Astrocyte (in vitro differentiated cells and primary cell): Measurements from ENCODE around the gene NTN1. TPM values are rescaled to one million over a fixed set of nuclear protein-coding genes. Genes with fewer than 3 reads are reported as not detected.

Experiments
- DNase-seq: peaks from one replicate; pipeline ENCODE4 v3.0.0-alpha.2; 2010; ENCODE audit warnings: low read depth
- FAIRE-seq: peaks from 2 replicates; lab custom pipeline; 2011; peaks lifted over from hg19 to GRCh38; lab: Jason Lieb, UNC
- H2AFZ ChIP-seq: 2 replicates; pipeline ENCODE4 v1.6.0; 2012; ENCODE audit warnings: low read depth, low read length, inconsistent platforms
- H3K27ac ChIP-seq: 2 replicates; pipeline ENCODE4 v1.5.1; 2011; ENCODE audit warnings: low read depth, low read length, inconsistent platforms
- H3K27me3 ChIP-seq: 2 replicates; pipeline ENCODE4 v1.6.0; 2011; ENCODE audit warnings: low read length, inconsistent platforms; ENCODE audit not compliant: insufficient read depth
- H3K36me3 ChIP-seq: 2 replicates; pipeline ENCODE4 v1.5.1; 2011; ENCODE audit warnings: low read length, inconsistent platforms; ENCODE audit not compliant: insufficient read depth
- H3K4me1 ChIP-seq: 2 replicates; pipeline ENCODE4 v1.5.1; 2011; ENCODE audit warnings: low read length, inconsistent platforms; ENCODE audit not compliant: insufficient read depth
- H3K4me2 ChIP-seq: 2 replicates; pipeline ENCODE4 v1.6.0; 2012; ENCODE audit warnings: low read length, inconsistent platforms
- H3K4me3 ChIP-seq: 2 replicates; pipeline ENCODE4 v1.5.1; 2011; ENCODE audit warnings: low read depth, mild to moderate bottlenecking, low read length, inconsistent platforms; ENCODE audit not compliant: insufficient read depth
- H3K79me2 ChIP-seq: 2 replicates; pipeline ENCODE4 v1.6.0; 2012; ENCODE audit warnings: mild to moderate bottlenecking, low read length, inconsistent platforms; ENCODE audit not compliant: insufficient read depth
- H3K9ac ChIP-seq: 2 replicates; pipeline ENCODE4 v1.6.0; 2012; ENCODE audit warnings: mild to moderate bottlenecking, low read length, inconsistent platforms
- H3K9me3 ChIP-seq: 2 replicates; pipeline ENCODE4 v1.5.1; 2012; ENCODE audit warnings: low read depth, mild to moderate bottlenecking, low read length, inconsistent platforms; ENCODE audit not compliant: insufficient read depth
- H4K20me1 ChIP-seq: 2 replicates; pipeline ENCODE4 v1.6.0; 2012; ENCODE audit warnings: low read length, inconsistent platforms; ENCODE audit not compliant: insufficient read depth
- H3K27ac Mint-ChIP-seq: one replicate; pipeline ENCODE4 v1.8.0; 2021; ENCODE audit warnings: mild to moderate bottlenecking, mixed read lengths; ENCODE audit not compliant: unreplicated experiment
- H3K27me3 Mint-ChIP-seq: one replicate; pipeline ENCODE4 v1.8.0; 2021; ENCODE audit warnings: low read depth, mixed read lengths; ENCODE audit not compliant: unreplicated experiment
- H3K36me3 Mint-ChIP-seq: one replicate; pipeline ENCODE4 v1.8.0; 2021; ENCODE audit warnings: low read depth, mixed read lengths; ENCODE audit not compliant: unreplicated experiment
- H3K4me1 Mint-ChIP-seq: one replicate; pipeline ENCODE4 v1.8.0; 2021; ENCODE audit warnings: low read depth, mixed read lengths; ENCODE audit not compliant: unreplicated experiment
- H3K4me3 Mint-ChIP-seq: one replicate; pipeline ENCODE4 v1.8.0; 2021; ENCODE audit warnings: mild to moderate bottlenecking, moderate library complexity, mixed read lengths; ENCODE audit not compliant: unreplicated experiment
- H3K9me3 Mint-ChIP-seq: one replicate; pipeline ENCODE4 v1.8.0; 2021; ENCODE audit warnings: mild to moderate bottlenecking, mixed read lengths; ENCODE audit not compliant: unreplicated experiment
- EZH2 ChIP-seq: IDR thresholded peaks from 2 replicates; pipeline ENCODE4 v1.6.1; 2012; ENCODE audit warnings: mild to moderate bottlenecking, low read length, inconsistent platforms; ENCODE audit not compliant: insufficient read depth
- total RNA-seq: library from RNA; stranded (reverse); gene quantifications from 2 replicates; pipeline ENCODE4 v1.2.1, GENCODE V29; 2021
- TF ChIP-seq, protein P1 (sequence below): IDR thresholded peaks from 2 replicates; pipeline ENCODE4 v1.5.1; 2011; ENCODE audit warnings: low read depth, mild to moderate bottlenecking, inconsistent platforms, low read length, moderate library complexity; ENCODE audit not compliant: insufficient read depth

The NTN1 gene
- total RNA-seq, 1 donor from 2014 or later = 9.8 TPM

DNA sequence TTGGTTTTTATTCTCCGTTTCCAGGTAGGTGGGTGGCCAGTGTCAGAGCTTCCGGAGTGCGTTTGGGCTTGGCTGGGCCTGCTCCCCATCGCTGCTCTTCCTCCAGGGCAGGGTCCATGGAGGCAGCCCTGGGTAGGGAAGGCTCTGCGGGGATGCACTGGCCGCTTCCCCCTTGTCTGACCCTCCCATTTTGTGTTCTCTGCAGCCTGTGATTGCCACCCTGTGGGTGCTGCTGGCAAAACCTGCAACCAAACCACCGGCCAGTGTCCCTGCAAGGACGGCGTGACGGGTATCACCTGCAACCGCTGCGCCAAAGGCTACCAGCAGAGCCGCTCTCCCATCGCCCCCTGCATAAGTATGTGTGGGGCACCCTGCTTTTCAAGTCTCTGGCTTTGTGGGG lies 158.3 kb downstream of the NTN1 start:
- TF ChIP-seq, protein P1, sequence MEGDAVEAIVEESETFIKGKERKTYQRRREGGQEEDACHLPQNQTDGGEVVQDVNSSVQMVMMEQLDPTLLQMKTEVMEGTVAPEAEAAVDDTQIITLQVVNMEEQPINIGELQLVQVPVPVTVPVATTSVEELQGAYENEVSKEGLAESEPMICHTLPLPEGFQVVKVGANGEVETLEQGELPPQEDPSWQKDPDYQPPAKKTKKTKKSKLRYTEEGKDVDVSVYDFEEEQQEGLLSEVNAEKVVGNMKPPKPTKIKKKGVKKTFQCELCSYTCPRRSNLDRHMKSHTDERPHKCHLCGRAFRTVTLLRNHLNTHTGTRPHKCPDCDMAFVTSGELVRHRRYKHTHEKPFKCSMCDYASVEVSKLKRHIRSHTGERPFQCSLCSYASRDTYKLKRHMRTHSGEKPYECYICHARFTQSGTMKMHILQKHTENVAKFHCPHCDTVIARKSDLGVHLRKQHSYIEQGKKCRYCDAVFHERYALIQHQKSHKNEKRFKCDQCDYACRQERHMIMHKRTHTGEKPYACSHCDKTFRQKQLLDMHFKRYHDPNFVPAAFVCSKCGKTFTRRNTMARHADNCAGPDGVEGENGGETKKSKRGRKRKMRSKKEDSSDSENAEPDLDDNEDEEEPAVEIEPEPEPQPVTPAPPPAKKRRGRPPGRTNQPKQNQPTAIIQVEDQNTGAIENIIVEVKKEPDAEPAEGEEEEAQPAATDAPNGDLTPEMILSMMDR = no peak
- no peak for TF ChIP-seq EZH2
- no peak for FAIRE-seq

DNA sequence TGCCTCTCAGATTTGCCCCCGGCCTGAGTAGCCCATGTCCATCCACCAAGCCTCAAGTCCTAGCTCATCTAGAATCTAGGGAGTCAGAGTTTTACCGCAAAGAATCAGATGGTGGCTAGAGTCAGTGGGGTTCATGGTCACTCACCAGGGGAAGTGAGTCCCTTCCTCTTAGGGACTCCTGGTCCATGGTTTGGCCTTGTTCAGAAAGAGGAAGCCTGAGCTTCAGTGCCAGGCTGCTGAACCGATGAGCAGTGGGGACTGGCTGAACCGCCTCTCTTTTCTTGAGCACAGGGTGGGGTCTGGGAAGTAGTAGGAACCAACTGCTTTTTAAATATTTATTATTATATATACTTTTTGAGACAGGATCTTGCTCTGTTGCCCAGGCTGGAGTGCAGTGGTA lies 160.3 kb downstream of the NTN1 start:
- H3K79me2 ChIP-seq = no peaks in the 10 kb centered on the region
- no peaks in the 10 kb centered on the region for H4K20me1 ChIP-seq
- no peaks in the 10 kb centered on the region for H3K9me3 ChIP-seq
- no peaks in the 10 kb centered on the region for H3K4me1 ChIP-seq
- DNase-seq (no peak), FAIRE-seq (no peak)
- H3K4me2 ChIP-seq = no peak overlapping the region
- Mint-ChIP-seq H3K4me3 (no peak overlapping the region), H3K27me3 (peaks cover 43% of the 10 kb centered on the region), H3K4me1 (peaks cover 4% of the 10 kb centered on the region), H3K9me3 (no peaks in the 10 kb centered on the region), H3K36me3 (peaks cover 3% of the 10 kb centered on the region), H3K27ac (no peak overlapping the region)
- TF ChIP-seq, protein P1 = no peak
- TF ChIP-seq EZH2 = no peak
- H3K36me3 ChIP-seq = no peaks in the 10 kb centered on the region
- no peaks in the 10 kb centered on the region for H3K27me3 ChIP-seq
- no peak overlapping the region for H2AFZ ChIP-seq
- no peak overlapping the region for H3K9ac ChIP-seq
- H3K27ac ChIP-seq = no peak overlapping the region
- H3K4me3 ChIP-seq = no peak overlapping the region

More for the DNA sequence above, 158.3 kb downstream of the NTN1 start:
- Histone ChIP-seq H2AFZ (no peak overlapping the region), H3K36me3 (no peaks in the 10 kb centered on the region), H3K4me2 (no peak overlapping the region), H3K27ac (no peak overlapping the region), H3K9ac (no peak overlapping the region), H3K79me2 (no peaks in the 10 kb centered on the region), H3K27me3 (no peaks in the 10 kb centered on the region), H3K4me1 (no peaks in the 10 kb centered on the region), H3K9me3 (no peaks in the 10 kb centered on the region), H3K4me3 (no peak overlapping the region), H4K20me1 (no peaks in the 10 kb centered on the region)
- peaks cover 5% of the 10 kb centered on the region for H3K36me3 Mint-ChIP-seq
- H3K4me1 Mint-ChIP-seq = peaks cover 9% of the 10 kb centered on the region
- no peak for DNase-seq
- H3K4me3 Mint-ChIP-seq = no peak overlapping the region
- no peaks in the 10 kb centered on the region for H3K9me3 Mint-ChIP-seq
- H3K27me3 Mint-ChIP-seq = peaks cover 45% of the 10 kb centered on the region
- no peak overlapping the region for H3K27ac Mint-ChIP-seq

DNA sequence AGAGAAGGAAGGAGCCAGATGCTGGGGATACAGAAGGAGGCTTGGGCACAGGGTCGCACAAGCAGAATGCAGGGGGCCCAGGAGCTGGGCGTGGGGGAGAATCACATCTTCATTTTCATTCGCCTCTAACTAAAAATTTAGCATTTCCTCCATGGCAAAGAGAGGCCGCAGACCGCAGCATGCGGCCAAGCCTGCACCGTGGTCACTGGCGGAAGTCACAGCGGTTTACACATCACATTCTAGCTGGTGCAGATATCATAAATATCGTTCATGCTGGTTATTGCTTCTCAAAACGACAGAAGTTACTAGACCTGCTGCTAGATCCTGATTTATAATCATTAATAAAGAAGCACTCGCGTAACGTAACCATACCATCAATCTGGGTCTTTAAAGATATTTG lies 162.0 kb downstream of the NTN1 start:
- no peak overlapping the region for H3K27ac Mint-ChIP-seq
- H3K27me3 Mint-ChIP-seq = peaks cover 39% of the 10 kb centered on the region

More for the DNA sequence above, 162.0 kb downstream of the NTN1 start:
- DNase-seq (no peak), FAIRE-seq (no peak)
- no peak overlapping the region for H3K4me3 ChIP-seq
- H3K4me1 ChIP-seq = no peaks in the 10 kb centered on the region
- H3K27me3 ChIP-seq = no peaks in the 10 kb centered on the region
- no peaks in the 10 kb centered on the region for H3K9me3 ChIP-seq
- H2AFZ ChIP-seq = no peak overlapping the region
- no peak overlapping the region for H3K9ac ChIP-seq
- Mint-ChIP-seq H3K9me3 (no peaks in the 10 kb centered on the region), H3K36me3 (no peaks in the 10 kb centered on the region), H3K4me1 (peaks cover 3% of the 10 kb centered on the region), H3K4me3 (no peak overlapping the region)
- TF ChIP-seq, protein P1 = no peak
- no peak for TF ChIP-seq EZH2
- H4K20me1 ChIP-seq = no peaks in the 10 kb centered on the region
- H3K36me3 ChIP-seq = no peaks in the 10 kb centered on the region
- H3K27ac ChIP-seq = no peak overlapping the region
- H3K79me2 ChIP-seq = no peaks in the 10 kb centered on the region
- H3K4me2 ChIP-seq = no peak overlapping the region
